ENCODE measurements around the gene BRK1. TPM values are rescaled to one million over a fixed set of nuclear protein-coding genes. Genes with fewer than 3 reads are reported as not detected.

Gene BRK1
- total and polyA plus RNA-seq, 2 donors (not counting 1 experiment from before 2014, with no cell fraction given), result 55.0 to 86.3 TPM

DNA sequence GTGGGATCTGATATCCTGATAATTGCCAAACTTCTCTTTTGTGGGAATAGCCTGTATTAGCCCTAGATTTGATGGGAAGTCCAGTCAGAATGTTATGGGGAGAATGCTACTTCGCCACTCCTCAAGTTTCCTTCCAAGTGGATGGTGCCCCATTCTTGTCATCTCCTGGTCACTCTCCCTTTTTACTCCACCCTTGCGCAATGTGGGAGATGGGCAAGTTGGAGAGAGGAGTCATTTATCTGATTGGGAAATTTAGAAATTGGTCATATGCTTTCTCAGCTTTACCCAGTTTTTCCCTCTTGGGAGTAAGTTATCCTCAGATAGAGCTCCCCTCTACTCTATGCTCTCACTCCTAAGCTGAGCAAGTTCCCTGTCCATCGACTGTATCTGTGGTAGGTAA lies 21.8 kb upstream of the BRK1 start:
- H3K9me3 Mint-ChIP-seq (ENCODE audit: insufficient read depth), result no peaks in the 10 kb centered on the region
- H3K4me1 ChIP-seq (ENCODE audit: control insufficient read depth in 2 of 2, insufficient read depth in 2 of 2, low read length in 2 of 2), result peaks cover 0 to 12% of the 10 kb centered on the region in 2 donors
- H3K4me2 ChIP-seq (replicated peaks; ENCODE audit: low read depth, low read length, poor library complexity, severe bottlenecking), result no peak overlapping the region
- no peaks in the 10 kb centered on the region for H3K27me3 Mint-ChIP-seq
- H3K79me2 ChIP-seq (ENCODE audit: control insufficient read depth, insufficient read depth, low read length), result no peaks in the 10 kb centered on the region
- no peaks in the 10 kb centered on the region for H3K27me3 ChIP-seq (replicated peaks in 1 of 4; ENCODE audit: control extremely low read depth in 1 of 4, control insufficient read depth in 3 of 4, insufficient read depth in 4 of 4, low read length in 3 of 4)
- H3K9me3 ChIP-seq (ENCODE audit: control extremely low read depth in 1 of 3, control insufficient read depth in 2 of 3, insufficient read depth in 1 of 3, low read length in 2 of 3), result no peaks in the 10 kb centered on the region
- POLR2A ChIA-PET, result no interaction called here
- CTCF ChIA-PET, result no interaction called here
- H3K4me3 Mint-ChIP-seq, result no peak overlapping the region
- no peak overlapping the region for H3K27ac Mint-ChIP-seq
- H2AFZ ChIP-seq (ENCODE audit: insufficient read depth, low read depth, low read length, poor library complexity, severe bottlenecking), result no peak overlapping the region
- intact Hi-C loops (cut with micrococcal nuclease), result no loop called here
- no peak overlapping the region for H3K9ac ChIP-seq (ENCODE audit: low read length)
- DNase-seq (no peak), ATAC-seq (ENCODE audit: low read depth) (no peak)
- no peak overlapping the region for H3K27ac ChIP-seq (ENCODE audit: low read length in 2 of 2)
- no peaks in the 10 kb centered on the region for H4K20me1 ChIP-seq (ENCODE audit: control insufficient read depth, insufficient read depth, low read length, poor library complexity, severe bottlenecking)
- H3K4me3 ChIP-seq (ENCODE audit: control extremely low read depth in 1 of 5, extremely low read depth in 1 of 5, insufficient read depth in 1 of 5, low read depth in 2 of 5, low read length in 4 of 5), result no peak overlapping the region
- no CpG with 5 or more reads among the region's 3 CpGs for WGBS (ENCODE audit: insufficient coverage)
- no peaks in the 10 kb centered on the region for H3K4me1 Mint-ChIP-seq
- peaks cover 0 to 45% of the 10 kb centered on the region in 2 experiments for H3K36me3 ChIP-seq (replicated peaks in 1 of 2; ENCODE audit: control extremely low read depth in 1 of 2, control insufficient read depth in 1 of 2, extremely low read depth in 1 of 2, insufficient read depth in 2 of 2, low read length in 1 of 2)
- no peak for TF ChIP-seq EZH2 (IDR thresholded peaks at IDR 0.05; ENCODE audit: borderline replicate concordance, insufficient read depth, low read depth, low read length, poor library complexity, severe bottlenecking)
- TF ChIP-seq, protein P1, sequence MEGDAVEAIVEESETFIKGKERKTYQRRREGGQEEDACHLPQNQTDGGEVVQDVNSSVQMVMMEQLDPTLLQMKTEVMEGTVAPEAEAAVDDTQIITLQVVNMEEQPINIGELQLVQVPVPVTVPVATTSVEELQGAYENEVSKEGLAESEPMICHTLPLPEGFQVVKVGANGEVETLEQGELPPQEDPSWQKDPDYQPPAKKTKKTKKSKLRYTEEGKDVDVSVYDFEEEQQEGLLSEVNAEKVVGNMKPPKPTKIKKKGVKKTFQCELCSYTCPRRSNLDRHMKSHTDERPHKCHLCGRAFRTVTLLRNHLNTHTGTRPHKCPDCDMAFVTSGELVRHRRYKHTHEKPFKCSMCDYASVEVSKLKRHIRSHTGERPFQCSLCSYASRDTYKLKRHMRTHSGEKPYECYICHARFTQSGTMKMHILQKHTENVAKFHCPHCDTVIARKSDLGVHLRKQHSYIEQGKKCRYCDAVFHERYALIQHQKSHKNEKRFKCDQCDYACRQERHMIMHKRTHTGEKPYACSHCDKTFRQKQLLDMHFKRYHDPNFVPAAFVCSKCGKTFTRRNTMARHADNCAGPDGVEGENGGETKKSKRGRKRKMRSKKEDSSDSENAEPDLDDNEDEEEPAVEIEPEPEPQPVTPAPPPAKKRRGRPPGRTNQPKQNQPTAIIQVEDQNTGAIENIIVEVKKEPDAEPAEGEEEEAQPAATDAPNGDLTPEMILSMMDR (IDR thresholded peaks at IDR 0.05), result no peak

DNA sequence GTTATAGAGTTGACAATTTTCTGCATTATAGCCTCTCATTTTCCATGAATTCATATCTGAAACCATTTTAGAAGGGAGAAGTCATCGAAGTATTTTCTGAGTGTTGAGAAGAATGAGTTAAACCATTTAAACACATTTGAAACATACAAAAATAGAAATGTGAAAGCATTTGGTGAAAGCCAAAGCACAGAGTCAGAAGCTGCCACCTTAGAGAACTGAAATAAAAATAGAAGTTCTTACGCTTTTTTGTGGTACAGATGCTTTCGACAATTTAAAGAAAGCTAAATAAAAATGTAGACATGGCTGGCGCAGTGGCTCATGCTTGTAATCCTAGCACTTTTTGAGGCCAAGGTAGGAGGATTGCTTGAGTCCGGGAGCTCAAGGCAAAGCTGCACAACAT lies 16.4 kb upstream of the BRK1 start:
- H3K4me3 Mint-ChIP-seq, result no peak overlapping the region
- intact Hi-C loops (cut with micrococcal nuclease), result loop anchor here (5.0 kb wide), 1 partner anchor 33 kb away; no protein-coding TSS in a partner anchor
- DNase-seq, result no peak
- Histone ChIP-seq H2AFZ (ENCODE audit: insufficient read depth, low read depth, low read length, poor library complexity, severe bottlenecking) (no peak overlapping the region), H3K27ac (ENCODE audit: low read length in 2 of 2) (no peak overlapping the region), H3K4me1 (ENCODE audit: control insufficient read depth in 2 of 2, insufficient read depth in 2 of 2, low read length in 2 of 2) (peaks cover 0 to 12% of the 10 kb centered on the region in 2 donors), H3K9ac (ENCODE audit: low read length) (no peak overlapping the region), H4K20me1 (ENCODE audit: control insufficient read depth, insufficient read depth, low read length, poor library complexity, severe bottlenecking) (no peaks in the 10 kb centered on the region), H3K79me2 (ENCODE audit: control insufficient read depth, insufficient read depth, low read length) (no peaks in the 10 kb centered on the region), H3K9me3 (ENCODE audit: control extremely low read depth in 1 of 3, control insufficient read depth in 2 of 3, insufficient read depth in 1 of 3, low read length in 2 of 3) (no peaks in the 10 kb centered on the region), H3K4me2 (replicated peaks; ENCODE audit: low read depth, low read length, poor library complexity, severe bottlenecking) (no peak overlapping the region), H3K4me3 (ENCODE audit: control extremely low read depth in 1 of 5, extremely low read depth in 1 of 5, insufficient read depth in 1 of 5, low read depth in 2 of 5, low read length in 4 of 5) (no peak overlapping the region), H3K36me3 (replicated peaks in 1 of 2; ENCODE audit: control extremely low read depth in 1 of 2, control insufficient read depth in 1 of 2, extremely low read depth in 1 of 2, insufficient read depth in 2 of 2, low read length in 1 of 2) (peaks cover 4 to 21% of the 10 kb centered on the region in 2 experiments), H3K27me3 (replicated peaks in 1 of 4; ENCODE audit: control extremely low read depth in 1 of 4, control insufficient read depth in 3 of 4, insufficient read depth in 4 of 4, low read length in 3 of 4) (no peaks in the 10 kb centered on the region)
- no peak overlapping the region for H3K27ac Mint-ChIP-seq
- H3K27me3 Mint-ChIP-seq, result no peaks in the 10 kb centered on the region
- ChIA-PET CTCF (no interaction called here), POLR2A (no interaction called here)
- no peaks in the 10 kb centered on the region for H3K4me1 Mint-ChIP-seq
- TF ChIP-seq EZH2 (IDR thresholded peaks at IDR 0.05; ENCODE audit: borderline replicate concordance, insufficient read depth, low read depth, low read length, poor library complexity, severe bottlenecking), result no peak
- TF ChIP-seq, protein P1 (IDR thresholded peaks at IDR 0.05), result no peak
- H3K9me3 Mint-ChIP-seq (ENCODE audit: insufficient read depth), result no peaks in the 10 kb centered on the region
- 100% methylated on average over 1 of the region's 5 CpGs for WGBS (ENCODE audit: insufficient coverage)
- ATAC-seq (ENCODE audit: low read depth), result no peak
